GM12878 (cell line): ENCODE results near the gene PPARD.

ENCODE experiments used
- ATF7 ChIP-seq: fragments of 450-650 bp; IDR thresholded peaks from 2 replicates; pipeline ENCODE4 v1.6.1; 2016; ENCODE audit warnings: low read depth, mild to moderate bottlenecking
- BHLHE40 ChIP-seq, 2 experiments: fragments of 450-650 bp in 1 of 2; IDR thresholded peaks; 2 replicates each; pipeline ENCODE4 v1.6.1; 2011 to 2017; ENCODE audit warnings: low read depth in 2 of 2, borderline replicate concordance in 1 of 2, improper control_type of control experiment in 1 of 2, low read length in 1 of 2, mild to moderate bottlenecking in 1 of 2
- CHD1 ChIP-seq: IDR thresholded peaks from 2 replicates; pipeline ENCODE4 v1.6.1; 2012; ENCODE audit warnings: low read depth, low read length, improper control_type of control experiment
- CREM ChIP-seq: IDR thresholded peaks from 2 replicates; pipeline ENCODE4 v1.6.1; 2014; ENCODE audit warnings: antibody characterized with exemption, low read depth
- EZH2 ChIP-seq: IDR thresholded peaks from 2 replicates; pipeline ENCODE4 v1.6.1; 2012; ENCODE audit warnings: low read depth, mild to moderate bottlenecking, control low read depth, inconsistent platforms, low read length, borderline replicate concordance; ENCODE audit not compliant: control insufficient read depth
- POLR2A ChIP-seq: IDR thresholded peaks from 2 replicates; pipeline ENCODE4 v1.6.1; 2011; ENCODE audit warnings: low read depth, mild to moderate bottlenecking, low read length
- YY1 ChIP-seq: IDR thresholded peaks from 2 replicates; pipeline ENCODE4 v1.6.1; 2011; ENCODE audit warnings: low read depth, mild to moderate bottlenecking, low read length
- ZNF384 ChIP-seq: IDR thresholded peaks from 2 replicates; pipeline ENCODE4 v1.6.1; 2012; ENCODE audit warnings: low read depth, mild to moderate bottlenecking, low read length, improper control_type of control experiment, borderline replicate concordance
- TF ChIP-seq, protein P1 (sequence below), 3 experiments: IDR thresholded peaks in 2 of 3; conservative IDR thresholded peaks in 1 of 3; 2 replicates each; pipeline ENCODE4 v1.5.1; 2011; ENCODE audit warnings: low read depth in 3 of 3, low read length in 3 of 3, mild to moderate bottlenecking in 3 of 3, control low read depth in 2 of 3, moderate library complexity in 2 of 3, inconsistent platforms in 1 of 3, mixed read lengths in 1 of 3; ENCODE audit not compliant: control insufficient read depth in 2 of 3, insufficient read depth in 1 of 3; ENCODE audit errors: extremely low read depth in 1 of 3
- TF ChIP-seq, protein P2 (sequence below): fragments of 450-650 bp; IDR thresholded peaks from 2 replicates; pipeline ENCODE4 v1.6.1; 2016; ENCODE audit warnings: mild to moderate bottlenecking
- TF ChIP-seq, protein P3 (sequence below): IDR thresholded peaks from 2 replicates; pipeline ENCODE4 v1.6.1; 2012; ENCODE audit warnings: mild to moderate bottlenecking, low read depth, low read length
- TF ChIP-seq, protein P4 (sequence below): fragments of 450-650 bp; IDR thresholded peaks from 2 replicates; pipeline ENCODE4 v1.6.1; 2017; ENCODE audit warnings: mild to moderate bottlenecking, moderate library complexity

DNA sequence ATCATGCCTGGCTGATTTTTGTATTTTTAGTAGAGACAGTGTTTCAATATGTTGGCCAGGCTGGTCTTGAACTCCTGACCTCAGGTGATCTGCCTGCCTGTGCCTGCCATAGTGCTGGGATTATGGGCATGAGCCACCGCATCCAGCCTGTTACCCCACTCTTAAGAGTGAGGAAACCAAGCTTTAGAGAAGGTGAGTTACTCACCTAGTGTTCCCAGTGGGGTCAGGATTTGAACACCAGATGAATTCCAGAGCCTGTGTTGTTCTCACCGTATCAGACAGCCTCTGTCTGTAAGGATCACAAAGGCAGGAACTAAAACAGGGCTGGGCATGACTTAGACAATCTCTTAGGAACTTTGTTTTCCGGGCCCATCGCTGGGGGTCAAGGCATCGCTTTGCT lies 100.3 kb downstream of the PPARD start:
- TF ChIP-seq, protein P1, sequence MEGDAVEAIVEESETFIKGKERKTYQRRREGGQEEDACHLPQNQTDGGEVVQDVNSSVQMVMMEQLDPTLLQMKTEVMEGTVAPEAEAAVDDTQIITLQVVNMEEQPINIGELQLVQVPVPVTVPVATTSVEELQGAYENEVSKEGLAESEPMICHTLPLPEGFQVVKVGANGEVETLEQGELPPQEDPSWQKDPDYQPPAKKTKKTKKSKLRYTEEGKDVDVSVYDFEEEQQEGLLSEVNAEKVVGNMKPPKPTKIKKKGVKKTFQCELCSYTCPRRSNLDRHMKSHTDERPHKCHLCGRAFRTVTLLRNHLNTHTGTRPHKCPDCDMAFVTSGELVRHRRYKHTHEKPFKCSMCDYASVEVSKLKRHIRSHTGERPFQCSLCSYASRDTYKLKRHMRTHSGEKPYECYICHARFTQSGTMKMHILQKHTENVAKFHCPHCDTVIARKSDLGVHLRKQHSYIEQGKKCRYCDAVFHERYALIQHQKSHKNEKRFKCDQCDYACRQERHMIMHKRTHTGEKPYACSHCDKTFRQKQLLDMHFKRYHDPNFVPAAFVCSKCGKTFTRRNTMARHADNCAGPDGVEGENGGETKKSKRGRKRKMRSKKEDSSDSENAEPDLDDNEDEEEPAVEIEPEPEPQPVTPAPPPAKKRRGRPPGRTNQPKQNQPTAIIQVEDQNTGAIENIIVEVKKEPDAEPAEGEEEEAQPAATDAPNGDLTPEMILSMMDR (IDR thresholded peaks at IDR 0.05 in 2 of 3, conservative IDR thresholded peaks at IDR 0.05 in 1 of 3; ENCODE audit: control insufficient read depth in 2 of 3, extremely low read depth in 1 of 3, insufficient read depth in 1 of 3, low read depth in 3 of 3, low read length in 3 of 3) = no peak
- TF ChIP-seq, protein P2, sequence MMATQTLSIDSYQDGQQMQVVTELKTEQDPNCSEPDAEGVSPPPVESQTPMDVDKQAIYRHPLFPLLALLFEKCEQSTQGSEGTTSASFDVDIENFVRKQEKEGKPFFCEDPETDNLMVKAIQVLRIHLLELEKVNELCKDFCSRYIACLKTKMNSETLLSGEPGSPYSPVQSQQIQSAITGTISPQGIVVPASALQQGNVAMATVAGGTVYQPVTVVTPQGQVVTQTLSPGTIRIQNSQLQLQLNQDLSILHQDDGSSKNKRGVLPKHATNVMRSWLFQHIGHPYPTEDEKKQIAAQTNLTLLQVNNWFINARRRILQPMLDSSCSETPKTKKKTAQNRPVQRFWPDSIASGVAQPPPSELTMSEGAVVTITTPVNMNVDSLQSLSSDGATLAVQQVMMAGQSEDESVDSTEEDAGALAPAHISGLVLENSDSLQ = no peak
- no peak for TF ChIP-seq ATF7
- no peak for TF ChIP-seq CHD1
- no peak for TF ChIP-seq YY1
- TF ChIP-seq POLR2A = no peak
- TF ChIP-seq BHLHE40 (IDR thresholded peaks at IDR 0.05; ENCODE audit: borderline replicate concordance in 1 of 2, low read depth in 2 of 2, low read length in 1 of 2) = no peak
- TF ChIP-seq, protein P3, sequence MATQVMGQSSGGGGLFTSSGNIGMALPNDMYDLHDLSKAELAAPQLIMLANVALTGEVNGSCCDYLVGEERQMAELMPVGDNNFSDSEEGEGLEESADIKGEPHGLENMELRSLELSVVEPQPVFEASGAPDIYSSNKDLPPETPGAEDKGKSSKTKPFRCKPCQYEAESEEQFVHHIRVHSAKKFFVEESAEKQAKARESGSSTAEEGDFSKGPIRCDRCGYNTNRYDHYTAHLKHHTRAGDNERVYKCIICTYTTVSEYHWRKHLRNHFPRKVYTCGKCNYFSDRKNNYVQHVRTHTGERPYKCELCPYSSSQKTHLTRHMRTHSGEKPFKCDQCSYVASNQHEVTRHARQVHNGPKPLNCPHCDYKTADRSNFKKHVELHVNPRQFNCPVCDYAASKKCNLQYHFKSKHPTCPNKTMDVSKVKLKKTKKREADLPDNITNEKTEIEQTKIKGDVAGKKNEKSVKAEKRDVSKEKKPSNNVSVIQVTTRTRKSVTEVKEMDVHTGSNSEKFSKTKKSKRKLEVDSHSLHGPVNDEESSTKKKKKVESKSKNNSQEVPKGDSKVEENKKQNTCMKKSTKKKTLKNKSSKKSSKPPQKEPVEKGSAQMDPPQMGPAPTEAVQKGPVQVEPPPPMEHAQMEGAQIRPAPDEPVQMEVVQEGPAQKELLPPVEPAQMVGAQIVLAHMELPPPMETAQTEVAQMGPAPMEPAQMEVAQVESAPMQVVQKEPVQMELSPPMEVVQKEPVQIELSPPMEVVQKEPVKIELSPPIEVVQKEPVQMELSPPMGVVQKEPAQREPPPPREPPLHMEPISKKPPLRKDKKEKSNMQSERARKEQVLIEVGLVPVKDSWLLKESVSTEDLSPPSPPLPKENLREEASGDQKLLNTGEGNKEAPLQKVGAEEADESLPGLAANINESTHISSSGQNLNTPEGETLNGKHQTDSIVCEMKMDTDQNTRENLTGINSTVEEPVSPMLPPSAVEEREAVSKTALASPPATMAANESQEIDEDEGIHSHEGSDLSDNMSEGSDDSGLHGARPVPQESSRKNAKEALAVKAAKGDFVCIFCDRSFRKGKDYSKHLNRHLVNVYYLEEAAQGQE = no peak
- TF ChIP-seq EZH2 = no peak
- no peak for TF ChIP-seq CREM
- TF ChIP-seq, protein P4, sequence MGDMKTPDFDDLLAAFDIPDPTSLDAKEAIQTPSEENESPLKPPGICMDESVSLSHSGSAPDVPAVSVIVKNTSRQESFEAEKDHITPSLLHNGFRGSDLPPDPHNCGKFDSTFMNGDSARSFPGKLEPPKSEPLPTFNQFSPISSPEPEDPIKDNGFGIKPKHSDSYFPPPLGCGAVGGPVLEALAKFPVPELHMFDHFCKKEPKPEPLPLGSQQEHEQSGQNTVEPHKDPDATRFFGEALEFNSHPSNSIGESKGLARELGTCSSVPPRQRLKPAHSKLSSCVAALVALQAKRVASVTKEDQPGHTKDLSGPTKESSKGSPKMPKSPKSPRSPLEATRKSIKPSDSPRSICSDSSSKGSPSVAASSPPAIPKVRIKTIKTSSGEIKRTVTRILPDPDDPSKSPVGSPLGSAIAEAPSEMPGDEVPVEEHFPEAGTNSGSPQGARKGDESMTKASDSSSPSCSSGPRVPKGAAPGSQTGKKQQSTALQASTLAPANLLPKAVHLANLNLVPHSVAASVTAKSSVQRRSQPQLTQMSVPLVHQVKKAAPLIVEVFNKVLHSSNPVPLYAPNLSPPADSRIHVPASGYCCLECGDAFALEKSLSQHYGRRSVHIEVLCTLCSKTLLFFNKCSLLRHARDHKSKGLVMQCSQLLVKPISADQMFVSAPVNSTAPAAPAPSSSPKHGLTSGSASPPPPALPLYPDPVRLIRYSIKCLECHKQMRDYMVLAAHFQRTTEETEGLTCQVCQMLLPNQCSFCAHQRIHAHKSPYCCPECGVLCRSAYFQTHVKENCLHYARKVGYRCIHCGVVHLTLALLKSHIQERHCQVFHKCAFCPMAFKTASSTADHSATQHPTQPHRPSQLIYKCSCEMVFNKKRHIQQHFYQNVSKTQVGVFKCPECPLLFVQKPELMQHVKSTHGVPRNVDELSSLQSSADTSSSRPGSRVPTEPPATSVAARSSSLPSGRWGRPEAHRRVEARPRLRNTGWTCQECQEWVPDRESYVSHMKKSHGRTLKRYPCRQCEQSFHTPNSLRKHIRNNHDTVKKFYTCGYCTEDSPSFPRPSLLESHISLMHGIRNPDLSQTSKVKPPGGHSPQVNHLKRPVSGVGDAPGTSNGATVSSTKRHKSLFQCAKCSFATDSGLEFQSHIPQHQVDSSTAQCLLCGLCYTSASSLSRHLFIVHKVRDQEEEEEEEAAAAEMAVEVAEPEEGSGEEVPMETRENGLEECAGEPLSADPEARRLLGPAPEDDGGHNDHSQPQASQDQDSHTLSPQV = no peak
- TF ChIP-seq ZNF384 = no peak
